Transverse colon (tissue), 4 donors: ENCODE data around the gene KATNA1. TPM values are rescaled to one million over a fixed set of nuclear protein-coding genes. Genes with fewer than 3 reads are reported as not detected.

Source experiments
- DNase-seq: peaks from one replicate; pipeline ENCODE4 v3.0.0-alpha.2; 2019
- H3K27ac ChIP-seq, 4 donors: fragments of 200-600 bp; sonication (generic); 2 replicates each; pipeline ENCODE4 v1.5.1; 2016 to 2018; ENCODE audit warnings: inconsistent platforms in 4 of 4
- H3K27me3 ChIP-seq: fragments of 200-600 bp; sonication (generic); 2 replicates; pipeline ENCODE4 v1.5.1; 2017; ENCODE audit warnings: inconsistent platforms
- H3K36me3 ChIP-seq, 4 donors: fragments of 200-600 bp; sonication (generic); 2 replicates each; pipeline ENCODE4 v1.5.1; 2017 to 2019; ENCODE audit warnings: inconsistent platforms in 4 of 4
- H3K4me1 ChIP-seq, 4 donors: fragments of 200-600 bp; sonication (generic); 2 replicates each; pipeline ENCODE4 v1.5.1; 2017 to 2020; ENCODE audit warnings: inconsistent platforms in 4 of 4
- H3K4me3 ChIP-seq, 4 donors: fragments of 200-600 bp; sonication (generic); 1 replicate in 1 of 4; 2 replicates in 3 of 4; pipeline versions ENCODE4 v1.5.1 to v1.6.1; 2017 to 2019; ENCODE audit warnings: inconsistent platforms in 4 of 4
- H3K9me3 ChIP-seq, 2 donors: fragments of 200-600 bp; sonication (generic); 2 replicates each; pipeline ENCODE4 v1.5.1; 2017 to 2019; ENCODE audit warnings: inconsistent platforms in 2 of 2
- CTCF ChIP-seq, 5 experiments: fragments of 200-600 bp in 3 of 5; fragments of 450-650 bp in 2 of 5; sonication (generic) in 3 of 5; IDR thresholded peaks; 1 replicate in 2 of 5; 2 replicates in 3 of 5; pipeline ENCODE4 v1.5.1; 2016 to 2017; ENCODE audit warnings: antibody characterized with exemption in 5 of 5, inconsistent platforms in 3 of 5, mild to moderate bottlenecking in 2 of 5, moderate library complexity in 1 of 5
- EP300 ChIP-seq: sonication (generic); formaldehyde crosslinking; IDR thresholded peaks from one replicate; pipeline ENCODE4 v1.6.1; 2017; ENCODE audit warnings: antibody characterized with exemption, low read depth
- POLR2A ChIP-seq: fragments of 450-650 bp; IDR thresholded peaks from one replicate; pipeline ENCODE4 v1.6.1; 2016; ENCODE audit warnings: antibody characterized with exemption, mild to moderate bottlenecking, moderate library complexity
- POLR2AphosphoS5 ChIP-seq, 3 donors: sonication (generic); formaldehyde crosslinking; IDR thresholded peaks; one replicate each; pipeline ENCODE4 v1.6.1; 2016; ENCODE audit warnings: antibody characterized with exemption in 3 of 3
- WGBS, 2 donors: methylation state at CpG; one replicate each; pipeline ENCODE4 v1.1.5; 2018; ENCODE audit warnings: low coverage in 1 of 2; 5-methylcytosine and 5-hydroxymethylcytosine counted together
- in situ Hi-C, 4 donors: fragments of 200-750 bp; cut with MboI; loops; one replicate each; pipeline versions ENCODE4 v1.15.0 to v1.15.1; 2017; ENCODE audit warnings: low sequenced_read_pairs in 3 of 4, low pct_ligation_motif_present in 1 of 4, low pct_unique_long_range_greater_than_20kb in 1 of 4
- intact Hi-C: fragments of 100-400 bp; cut with DNase I; formaldehyde crosslinking; loops from one replicate; pipeline ENCODE4 v1.15.1; 2023; ENCODE audit warnings: low total_unique reads
- total RNA-seq, 4 donors: library from RNA; depleted of rRNA; stranded (reverse); fragments of >200 nt; gene quantifications; one replicate each; pipeline ENCODE4 v1.1.0, GENCODE V29; 2016

Gene KATNA1
- total RNA-seq, 4 donors from 2014 or later = 2.4 to 16.5 (median 12.2) TPM

DNA sequence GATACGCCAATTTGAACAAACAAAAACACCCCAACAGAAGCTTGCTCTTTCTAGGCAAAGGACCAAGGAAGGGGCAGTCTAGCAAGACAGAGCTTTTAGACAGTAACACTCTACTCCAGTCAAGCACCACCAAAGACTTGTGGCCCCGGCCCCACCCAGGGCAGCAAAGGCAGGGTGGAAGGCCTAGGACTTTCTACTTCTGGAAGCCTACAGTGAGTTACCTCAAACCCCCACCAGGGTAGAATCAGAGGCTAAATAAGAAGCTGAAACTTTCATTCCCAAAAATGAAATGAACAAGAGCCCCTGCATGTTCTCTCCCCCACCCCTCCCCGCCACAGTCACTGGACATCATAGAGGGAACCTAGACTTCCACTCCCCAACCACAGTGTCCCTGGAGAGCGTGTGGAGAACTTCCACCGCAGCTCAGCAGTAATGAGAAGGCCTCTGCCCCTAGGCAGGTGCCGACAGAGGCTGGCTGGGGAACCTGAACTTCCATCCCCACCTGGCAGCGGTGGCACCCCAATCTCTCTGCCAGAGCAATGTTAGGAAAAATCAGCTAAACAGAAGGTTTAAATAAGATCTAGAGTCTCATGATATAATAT lies 40.0 kb downstream of the KATNA1 start:
- H3K4me3 ChIP-seq = no peak overlapping the region
- TF ChIP-seq POLR2A = no peak
- no peak for TF ChIP-seq CTCF (IDR thresholded peaks at IDR 0.05)
- no peak for TF ChIP-seq POLR2AphosphoS5 (IDR thresholded peaks at IDR 0.05)
- no peak for TF ChIP-seq EP300
- DNase-seq = no peak
- no peak overlapping the region for H3K27ac ChIP-seq
- WGBS, 2 donors = 92% methylated on average over 7 of the region's 7 CpGs; no CpG with 5 or more reads in 1 of the 2 donors
- H3K27me3 ChIP-seq = no peaks in the 10 kb centered on the region
- in situ Hi-C loops = no loop called here
- H3K9me3 ChIP-seq = no peaks in the 10 kb centered on the region
- peaks cover 0 to 5% (median 0%) of the 10 kb centered on the region in 4 donors for H3K36me3 ChIP-seq
- intact Hi-C loops = no loop called here
- peaks cover 0 to 5% (median 0%) of the 10 kb centered on the region in 4 donors for H3K4me1 ChIP-seq

- no peak for DNase-seq
These were observed 48.0 kb downstream of the KATNA1 start for GRCh38 chr6:149600508-149600907.

GRCh38 chr6:149593408-149593807 lies 55.1 kb downstream of the KATNA1 start:
- intact Hi-C loops (no loop called here), in situ Hi-C loops (no loop called here)
- no peak for TF ChIP-seq POLR2A
- no peak for TF ChIP-seq EP300
- no peak for TF ChIP-seq CTCF (IDR thresholded peaks at IDR 0.05)
- TF ChIP-seq POLR2AphosphoS5 (IDR thresholded peaks at IDR 0.05) = no peak
- DNase-seq = no peak
- no peaks in the 10 kb centered on the region for H3K4me1 ChIP-seq
- no peak overlapping the region for H3K27ac ChIP-seq
- 100% methylated on average over 1 of the region's 1 CpG for WGBS, 2 donors
- H3K9me3 ChIP-seq = no peaks in the 10 kb centered on the region
- H3K27me3 ChIP-seq = no peaks in the 10 kb centered on the region
- H3K36me3 ChIP-seq = peaks cover 0 to 42% (median 18%) of the 10 kb centered on the region in 4 donors
- H3K4me3 ChIP-seq = no peak overlapping the region

More at GRCh38 chr6:149600508-149600907, 48.0 kb downstream of the KATNA1 start:
- TF ChIP-seq CTCF (IDR thresholded peaks at IDR 0.05) = no peak
- TF ChIP-seq POLR2AphosphoS5 (IDR thresholded peaks at IDR 0.05) = no peak
- no peak for TF ChIP-seq POLR2A
- TF ChIP-seq EP300 = no peak
- Histone ChIP-seq H3K4me3 (no peak overlapping the region), H3K36me3 (peaks cover 0 to 33% (median 9%) of the 10 kb centered on the region in 4 donors), H3K27me3 (no peaks in the 10 kb centered on the region), H3K27ac (no peak overlapping the region), H3K9me3 (no peaks in the 10 kb centered on the region), H3K4me1 (no peaks in the 10 kb centered on the region)
- intact Hi-C loops (no loop called here), in situ Hi-C loops (no loop called here)
- WGBS, 2 donors = 90 to 97% methylated on average over 2 to 4 of the region's 4 CpGs

DNA sequence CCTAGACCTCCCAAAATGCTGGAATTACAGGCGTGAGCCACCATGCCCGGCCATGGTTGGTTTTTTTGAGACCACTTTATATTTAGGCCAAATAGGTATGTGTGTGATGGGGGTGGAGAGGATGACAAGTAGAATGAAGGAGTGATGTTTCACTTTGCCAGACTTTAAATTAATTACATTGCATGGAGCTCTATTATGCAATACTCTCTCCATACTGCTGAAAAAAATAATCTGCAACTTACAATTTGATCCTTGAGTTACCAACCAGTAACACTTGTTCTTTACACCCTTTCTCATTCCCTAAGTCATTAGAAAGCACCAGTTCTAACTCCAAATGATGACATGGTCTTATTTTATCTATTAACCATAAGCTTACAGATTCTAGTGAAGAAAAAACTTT lies 55.5 kb downstream of the KATNA1 start:
- in situ Hi-C loops = no loop called here
- no peaks in the 10 kb centered on the region for H3K27me3 ChIP-seq
- peaks cover 0 to 40% (median 18%) of the 10 kb centered on the region in 4 donors for H3K36me3 ChIP-seq
- no peak for DNase-seq
- H3K4me3 ChIP-seq = no peak overlapping the region
- WGBS, 2 donors = 98 to 100% methylated on average over 2 of the region's 2 CpGs
- H3K4me1 ChIP-seq = no peaks in the 10 kb centered on the region
- no peak overlapping the region for H3K27ac ChIP-seq
- intact Hi-C loops = no loop called here
- no peak for TF ChIP-seq POLR2A
- TF ChIP-seq POLR2AphosphoS5 (IDR thresholded peaks at IDR 0.05) = no peak
- no peak for TF ChIP-seq CTCF (IDR thresholded peaks at IDR 0.05)
- TF ChIP-seq EP300 = no peak
- no peaks in the 10 kb centered on the region for H3K9me3 ChIP-seq
